HepG2 (cell line): Measurements from ENCODE around the gene RAB5B. TPM values are rescaled to one million over a fixed set of nuclear protein-coding genes. Genes with fewer than 3 reads are reported as not detected.
A peak's percentile ranks its signal among the peaks of the same experiment; 100 is the strongest.

Source experiments
- BATF2 ChIP-seq: sonication (generic); formaldehyde crosslinking; IDR thresholded peaks from 2 replicates; pipeline ENCODE4 v1.8.0; 2022; ENCODE audit warnings: mild to moderate bottlenecking, missing genetic modification reagents, moderate library complexity
- DBP ChIP-seq: sonication (generic); formaldehyde crosslinking; IDR thresholded peaks from 2 replicates; pipeline ENCODE4 v1.4.0; 2020; ENCODE audit warnings: missing genetic modification reagents; ENCODE audit errors: not compliant biosample characterization
- NR0B2 ChIP-seq: sonication (generic); formaldehyde crosslinking; IDR thresholded peaks from 2 replicates; pipeline ENCODE4 v1.4.0; 2020; ENCODE audit warnings: mild to moderate bottlenecking, missing genetic modification reagents
- REST ChIP-seq, 2 experiments: IDR thresholded peaks; 2 replicates each; pipeline ENCODE4 v1.6.1; 2011 to 2012; ENCODE audit warnings: low read length in 2 of 2, borderline replicate concordance in 1 of 2, low read depth in 1 of 2, mild to moderate bottlenecking in 1 of 2, moderate library complexity in 1 of 2
- WIZ ChIP-seq: sonication (generic); formaldehyde crosslinking; IDR thresholded peaks from 2 replicates; pipeline ENCODE4 v1.5.1; 2020; ENCODE audit warnings: mild to moderate bottlenecking, missing genetic modification reagents
- ZBTB33 ChIP-seq: sonication (generic); formaldehyde crosslinking; IDR thresholded peaks from 2 replicates; pipeline ENCODE4 v1.4.0; 2020; ENCODE audit warnings: missing genetic modification reagents
- ZBTB40 ChIP-seq, 2 experiments: fragments of 450-650 bp in 1 of 2; sonication (generic) in 1 of 2; formaldehyde crosslinking in 1 of 2; IDR thresholded peaks; 2 replicates each; pipeline versions ENCODE4 v1.6.1 to v1.8.0; 2016 to 2022; ENCODE audit warnings: antibody characterized with exemption in 1 of 2, mild to moderate bottlenecking in 1 of 2, missing genetic modification reagents in 1 of 2
- ZNF605 ChIP-seq: sonication (generic); formaldehyde crosslinking; IDR thresholded peaks from 2 replicates; pipeline ENCODE4 v1.8.0; 2022; ENCODE audit warnings: mild to moderate bottlenecking, missing genetic modification reagents
- polyA plus RNA-seq, 8 experiments: library from polyadenylated mRNA; depleted of rRNA in 3 of 8; stranded (reverse) in 7 of 8; unstranded in 1 of 8; fragments of >200 nt; fragmentation: Illumina TruSeq in 4 of 8; extraction: Trizol in 4 of 8; gene quantifications; 2 replicates each; pipeline versions ENCODE4 v1.2.1 to v1.2.3, GENCODE V29; 2011 to 2016; ENCODE audit warnings: low read depth in 4 of 8, missing spikeins in 1 of 8, mixed read lengths in 1 of 8; ENCODE audit not compliant: insufficient read depth in 1 of 8
- total RNA-seq, 5 experiments: library from RNA; depleted of rRNA; stranded (reverse); fragments of >200 nt; fragmentation: Illumina TruSeq; extraction: Trizol; gene quantifications; 2 replicates each; pipeline ENCODE4 v1.2.3, GENCODE V29; 2016; ENCODE audit warnings: low read depth in 1 of 5

Gene RAB5B
- total and polyA plus RNA-seq, 2 of the 13 experiments (the other 11 are each of a cell fraction or from before 2014, with no cell fraction given) = 26.0 to 68.3 TPM

GRCh38 chr12:55926738-55927587 lies 46.9 kb upstream of the RAB5B start (continued):
- peak; percentile 49 for TF ChIP-seq ZBTB40 (IDR thresholded peaks at IDR 0.05)
- peak; percentile 27; the same call in 1 of the 2 replicates for TF ChIP-seq ZBTB40 (CRISPR knock-in tag; IDR thresholded peaks at IDR 0.05)
- peak; percentile 64; the same call in 1 of the 2 replicates for TF ChIP-seq ZNF605 (CRISPR knock-in tag)
- no peak for TF ChIP-seq WIZ (CRISPR knock-in tag)
- no peak for TF ChIP-seq NR0B2 (CRISPR knock-in tag)
- 0 out of 4 replicates have a peak, but pooled peaks of 1 of the 2 experiments have one; percentile 12 for TF ChIP-seq REST (IDR thresholded peaks at IDR 0.05; ENCODE audit: borderline replicate concordance in 1 of 2, low read depth in 1 of 2, low read length in 2 of 2)
- TF ChIP-seq BATF2 = no peak
- TF ChIP-seq DBP (CRISPR knock-in tag) = no peak
- no peak for TF ChIP-seq ZBTB33 (CRISPR knock-in tag)
